Activated CD4-positive, alpha-beta T cell treated with anti-CD3 and anti-CD28 coated beads, Interleukin-2, Interleukin-6, amounts not matched to agents 100 ng/mL and 50 ng/mL, durations not matched to agents 16 hours and 8 hours (primary cell): ENCODE data around the gene AKR1C4.
A peak's percentile ranks its signal among the peaks of the same experiment; 100 is the strongest.
"Not testable (repeated sequence)": the region's sequence is repeated elsewhere in the genome, so short reads cannot be mapped to it uniquely, and the experiment has no call there.

Experiments
- DNase-seq: peaks from one replicate; pipeline ENCODE4 v3.0.0-alpha.2; 2020

The AKR1C4 gene

DNA sequence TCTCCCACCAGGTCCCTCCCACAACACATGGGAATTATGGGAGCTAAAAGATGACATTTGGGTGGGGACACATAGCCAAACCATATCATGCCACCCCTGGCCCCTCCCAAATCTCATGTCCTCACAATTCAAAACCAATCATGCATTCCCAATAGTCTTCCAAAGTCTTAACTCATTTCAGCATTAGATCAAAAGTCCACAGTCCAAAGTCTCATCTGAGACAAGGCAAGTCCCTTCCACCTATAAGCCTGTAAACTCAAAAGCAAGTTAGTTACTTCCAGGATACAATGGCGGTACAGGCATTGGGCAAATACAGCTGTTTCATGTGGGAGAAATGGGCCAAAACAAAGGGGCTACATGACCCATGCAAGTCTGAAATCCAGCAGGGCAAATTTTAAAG, 13.1 kb downstream of the AKR1C4 start:
- DNase-seq = not testable (repeated sequence)

- peak; percentile 8 for DNase-seq
These were observed 13.6 kb downstream of the AKR1C4 start for GRCh38 chr10:5210261-5210660.

- no peak for DNase-seq
These were observed 15.3 kb downstream of the AKR1C4 start for GRCh38 chr10:5211696-5212536.

GRCh38 chr10:5216801-5217200, 20.2 kb downstream of the AKR1C4 start:
- no peak for DNase-seq

GRCh38 chr10:5219262-5219661, 22.6 kb downstream of the AKR1C4 start:
- no peak for DNase-seq

- not testable (repeated sequence) for DNase-seq
These were observed 26.3 kb downstream of the AKR1C4 start for GRCh38 chr10:5222942-5223341.

DNA sequence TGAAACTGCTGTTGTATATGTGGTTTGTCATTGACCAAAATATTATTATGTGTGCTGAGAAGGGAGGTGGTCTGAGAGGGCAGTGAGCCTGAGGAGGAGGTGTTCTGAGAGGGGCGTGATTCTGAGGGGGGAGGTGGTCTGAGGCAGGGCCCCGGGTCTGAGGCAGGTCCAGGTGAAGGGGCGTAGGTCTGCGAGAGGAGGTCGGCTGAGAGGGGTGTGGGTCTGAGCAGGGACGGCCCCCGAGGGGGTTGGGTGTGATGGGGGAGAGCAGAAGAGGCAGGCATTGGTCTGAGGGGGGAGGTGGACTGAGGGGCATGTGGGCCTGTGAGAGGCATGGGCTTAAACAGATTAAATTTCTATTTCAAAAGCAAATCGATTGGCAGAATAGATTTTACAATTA, 32.4 kb downstream of the AKR1C4 start:
- no peak for DNase-seq

GRCh38 chr10:5233324-5233723, 36.7 kb downstream of the AKR1C4 start:
- DNase-seq = no peak

GRCh38 chr10:5234106-5234860, 37.6 kb downstream of the AKR1C4 start:
- DNase-seq = no peak

GRCh38 chr10:5237541-5237940, 40.9 kb downstream of the AKR1C4 start:
- DNase-seq = not testable (repeated sequence)

- DNase-seq = no peak
These were observed 45.9 kb downstream of the AKR1C4 start for GRCh38 chr10:5242585-5242984.

DNA sequence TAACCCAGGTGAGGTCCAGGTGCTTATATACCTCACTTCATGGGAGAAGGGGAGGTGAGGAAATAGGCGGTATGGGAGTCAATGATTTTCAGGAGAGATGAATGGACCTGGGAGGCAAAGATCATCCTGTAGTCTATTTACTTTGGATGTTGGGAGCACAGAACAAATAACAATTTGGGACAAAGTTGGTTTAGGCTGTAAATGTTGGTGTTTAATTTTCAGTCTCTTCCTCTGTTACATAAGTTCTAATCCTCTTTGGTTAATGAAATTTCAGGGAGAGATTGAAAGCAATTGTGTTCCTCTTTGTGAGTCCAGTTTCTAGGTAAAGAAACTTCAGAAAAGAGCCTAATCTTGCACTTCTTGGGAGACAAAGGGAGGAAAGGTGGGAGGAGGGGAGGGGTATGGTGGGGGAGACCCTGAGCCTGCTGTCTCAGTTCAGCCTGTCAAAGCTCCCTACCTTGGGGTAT, 46.9 kb downstream of the AKR1C4 start:
- no peak for DNase-seq

DNA sequence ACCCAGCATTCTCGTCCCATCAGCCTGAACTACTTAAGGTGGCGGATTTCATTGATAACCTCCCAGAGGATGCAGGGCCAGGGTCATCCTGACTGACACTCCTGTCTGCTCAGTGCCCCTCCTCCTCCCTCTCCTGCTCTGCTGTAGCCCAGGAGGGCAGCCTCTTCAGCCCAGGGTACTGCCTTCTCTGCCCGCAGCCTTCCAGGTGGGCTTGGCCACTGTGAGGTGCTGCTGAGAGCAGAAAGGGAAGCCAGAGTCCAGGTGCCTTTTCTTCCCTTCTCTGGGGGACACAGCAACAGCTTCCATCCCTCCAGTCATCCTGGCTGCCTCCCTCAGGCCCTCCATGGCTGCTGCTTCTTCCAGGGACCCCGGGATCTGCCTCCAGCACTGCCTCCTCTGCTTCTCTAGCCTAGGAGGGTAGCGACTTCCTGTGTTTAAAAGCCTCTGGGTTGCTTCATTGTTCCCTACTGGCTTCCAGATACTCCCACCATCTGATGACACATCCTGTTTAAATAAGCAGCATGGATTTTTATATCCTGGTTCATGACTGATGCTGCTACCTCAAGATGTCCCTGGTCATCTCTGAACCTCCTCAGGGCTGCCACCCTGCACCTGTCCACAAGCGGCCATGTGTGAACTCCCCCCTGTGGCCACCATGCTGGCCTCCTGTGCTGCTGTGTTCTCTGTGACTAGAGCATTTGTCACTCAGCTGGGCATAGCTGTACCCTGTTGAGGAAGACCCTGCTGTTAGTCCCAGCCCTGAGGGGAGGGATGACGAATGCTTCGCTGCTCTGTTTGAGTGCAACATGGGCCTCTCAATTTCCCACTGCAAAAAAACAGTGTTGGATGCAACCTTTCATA, 55.8 kb downstream of the AKR1C4 start:
- DNase-seq = peak; percentile 5

DNA sequence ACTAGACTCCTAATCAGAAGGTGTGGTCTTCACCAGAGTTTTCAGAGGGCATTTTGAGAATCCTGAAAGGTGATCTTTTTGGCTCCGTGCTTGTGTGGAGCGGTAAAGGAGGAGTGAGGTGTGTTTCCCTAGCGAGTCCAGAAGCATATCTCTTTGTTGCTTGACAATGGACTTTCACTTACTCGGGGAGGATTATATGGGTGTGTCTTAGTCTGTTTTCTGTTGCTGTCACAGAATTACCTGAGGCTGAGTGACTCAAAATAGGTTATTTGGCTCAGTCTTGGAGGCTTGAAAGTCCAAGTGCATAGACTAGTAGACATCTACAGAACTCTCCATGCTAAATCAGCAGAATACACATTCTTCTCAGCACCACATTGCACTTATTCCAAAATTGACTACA, 57.9 kb downstream of the AKR1C4 start:
- DNase-seq = no peak

GRCh38 chr10:5257768-5258167, 61.1 kb downstream of the AKR1C4 start:
- DNase-seq = not testable (repeated sequence)

GRCh38 chr10:5259132-5259951, 62.7 kb downstream of the AKR1C4 start:
- no peak for DNase-seq

DNA sequence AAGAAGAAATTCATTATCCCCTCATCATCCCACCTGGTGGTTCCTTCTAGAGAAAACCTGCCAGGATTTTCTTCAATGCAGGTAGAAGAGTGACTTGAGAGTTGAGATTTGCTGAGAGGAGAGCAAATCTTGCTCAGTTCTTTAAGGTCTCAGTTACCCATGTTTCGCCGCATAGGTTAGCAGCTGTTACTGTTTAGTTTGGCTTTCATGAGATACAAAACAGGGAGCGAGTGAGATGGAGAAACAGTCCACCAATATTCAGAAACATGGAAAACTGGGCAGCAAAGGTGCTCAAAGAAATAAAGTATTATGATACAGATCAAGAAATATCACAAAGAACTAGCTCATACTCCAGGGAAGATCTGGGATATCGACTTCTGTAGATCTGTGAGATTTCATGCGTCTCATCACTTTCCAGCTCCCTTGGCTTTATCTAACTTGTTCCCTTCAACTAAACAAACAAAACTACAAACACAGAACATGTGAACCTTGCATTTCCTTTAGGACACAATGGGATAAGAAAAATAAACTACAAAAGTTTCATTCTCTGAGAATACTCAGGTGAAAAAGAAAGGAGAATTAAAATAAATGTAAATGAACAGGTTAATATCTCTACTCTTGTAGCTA, 63.4 kb downstream of the AKR1C4 start:
- no peak for DNase-seq

GRCh38 chr10:5260828-5261227, 64.2 kb downstream of the AKR1C4 start:
- no peak for DNase-seq

DNA sequence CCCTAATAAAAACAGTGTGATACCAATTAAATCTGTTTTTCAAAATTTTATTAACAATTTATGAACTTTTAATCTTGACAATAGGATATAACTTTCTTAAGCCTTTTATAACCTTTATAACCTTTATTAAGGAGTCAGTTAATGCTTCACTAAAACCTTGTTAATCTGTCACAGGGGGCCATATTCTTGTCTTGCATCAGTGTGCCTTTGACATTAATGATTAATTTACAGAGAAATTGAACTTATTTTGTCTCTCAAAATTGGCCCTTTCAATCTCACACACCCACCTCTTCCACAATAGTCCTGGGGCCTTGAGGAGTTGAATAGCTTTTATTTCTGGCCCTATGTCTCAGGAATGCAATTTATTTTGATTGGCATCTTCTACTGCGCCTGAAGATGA, 68.5 kb downstream of the AKR1C4 start:
- no peak for DNase-seq

- DNase-seq = no peak
These were observed 69.7 kb downstream of the AKR1C4 start for GRCh38 chr10:5266351-5266750.

DNA sequence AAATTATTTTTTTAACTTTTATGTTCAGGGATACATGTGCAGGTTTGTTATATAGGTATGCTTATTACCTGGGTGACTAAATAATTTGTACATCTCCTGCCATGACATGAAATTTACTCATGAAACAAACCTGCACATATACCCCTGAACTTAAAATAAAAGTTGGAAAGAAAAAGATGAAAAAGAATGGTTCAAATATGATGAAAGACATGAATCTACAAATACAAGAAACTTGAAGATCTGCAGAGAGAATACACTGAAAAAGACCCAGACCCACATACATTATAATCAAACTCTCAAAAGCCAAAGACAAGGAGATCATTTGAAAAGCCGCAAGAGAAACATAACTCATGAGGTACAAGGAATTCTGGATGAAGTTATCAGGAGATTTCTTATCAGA, 70.2 kb downstream of the AKR1C4 start:
- no peak for DNase-seq

- DNase-seq = no peak
These were observed 71.6 kb downstream of the AKR1C4 start for GRCh38 chr10:5268234-5268633.
